SJCRH30 (cell line): Measurements from ENCODE around the gene TAS1R3. TPM values are rescaled to one million over a fixed set of nuclear protein-coding genes. Genes with fewer than 3 reads are reported as not detected.
"Not testable (repeated sequence)": the region's sequence is repeated elsewhere in the genome, so short reads cannot be mapped to it uniquely, and the experiment has no call there.

Experiments used
- DNase-seq, 2 experiments: peaks; one replicate each; pipeline ENCODE4 v3.0.0-alpha.2; 2015 to 2020
- H3K27ac ChIP-seq: fragments of 250-450 bp; sonication (Bioruptor Pico); 2 replicates; pipeline ENCODE4 v1.5.1; 2020; ENCODE audit warnings: mild to moderate bottlenecking, moderate library complexity
- H3K27me3 ChIP-seq: fragments of 250-450 bp; sonication (Bioruptor Pico); 2 replicates; pipeline ENCODE4 v1.5.1; 2020; ENCODE audit warnings: mild to moderate bottlenecking, moderate library complexity
- H3K36me3 ChIP-seq: fragments of 250-450 bp; sonication (Bioruptor Pico); 2 replicates; pipeline ENCODE4 v1.5.1; 2020; ENCODE audit warnings: mild to moderate bottlenecking, moderate library complexity
- H3K4me1 ChIP-seq: fragments of 250-450 bp; sonication (Bioruptor Pico); 2 replicates; pipeline ENCODE4 v1.5.1; 2020; ENCODE audit warnings: mild to moderate bottlenecking, moderate library complexity
- H3K4me3 ChIP-seq: fragments of 250-450 bp; sonication (Bioruptor Pico); 2 replicates; pipeline ENCODE4 v1.5.1; 2020; ENCODE audit warnings: mild to moderate bottlenecking, moderate library complexity
- H3K9me3 ChIP-seq: fragments of 250-450 bp; sonication (Bioruptor Pico); replicated peaks from 2 replicates; pipeline ENCODE4 v1.5.1; 2020; ENCODE audit warnings: mild to moderate bottlenecking, moderate library complexity
- total RNA-seq: library from RNA; depleted of rRNA; stranded (reverse); fragments of >200 nt; shearing (Covaris generic); gene quantifications from 2 replicates; pipeline ENCODE4 v1.2.3, GENCODE V29; 2014

The TAS1R3 gene
- total RNA-seq, 1 experiment from 2014 or later: 0.47 TPM

DNA sequence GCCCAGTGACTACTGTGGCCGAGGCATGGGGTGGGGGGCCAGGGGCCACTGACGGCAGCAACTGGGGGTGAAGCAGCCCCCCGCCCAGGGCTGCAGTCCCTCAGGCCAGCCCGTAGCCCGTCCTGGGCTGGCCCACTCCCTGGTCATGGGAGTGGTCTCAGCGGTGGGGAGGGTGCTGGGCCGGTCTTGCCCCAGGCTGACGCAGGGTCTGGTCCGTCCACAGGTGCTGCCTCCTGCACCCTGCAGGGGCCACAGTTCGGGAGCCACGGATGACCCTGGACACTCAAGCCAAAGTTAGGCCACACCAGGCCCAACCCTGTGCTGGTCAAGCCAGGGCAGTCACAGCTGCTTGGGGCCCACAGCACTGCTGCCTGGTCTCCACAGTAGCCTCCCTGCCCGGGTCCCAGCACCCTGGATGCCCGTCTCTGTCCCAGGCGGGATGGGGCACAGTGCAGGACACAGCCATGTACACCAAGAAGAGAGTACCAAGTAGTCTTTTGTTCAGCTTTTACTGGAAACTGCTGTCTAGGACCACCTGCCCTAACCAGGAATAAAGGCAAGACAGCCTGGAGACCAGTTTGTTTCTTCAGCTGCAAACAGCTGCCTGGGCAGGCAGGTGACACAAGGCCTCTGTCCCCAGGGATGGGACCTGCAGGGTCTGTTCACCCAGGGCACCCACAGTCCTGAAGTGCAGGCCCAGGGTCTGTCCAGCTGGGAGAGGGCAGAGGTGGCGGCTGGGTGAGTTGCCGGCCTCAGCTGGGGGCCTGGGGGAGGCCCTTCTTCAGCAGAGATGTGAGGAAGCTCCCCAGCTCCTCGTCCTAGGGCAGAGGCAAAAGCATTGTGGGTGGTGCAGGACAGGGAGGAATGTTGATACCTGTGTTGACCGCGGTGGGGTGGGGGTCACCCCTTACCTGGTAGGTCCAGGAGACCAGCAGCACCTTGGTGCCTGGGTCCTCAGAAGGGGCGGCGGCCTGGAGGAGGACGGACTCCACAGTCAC is 19.7 kb upstream of the TAS1R3 start:
- H3K27ac ChIP-seq: no peak overlapping the region
- H3K9me3 ChIP-seq: no peaks in the 10 kb centered on the region
- peaks cover 58% of the 10 kb centered on the region for H3K36me3 ChIP-seq
- H3K27me3 ChIP-seq: no peaks in the 10 kb centered on the region
- DNase-seq: no peak
- peaks cover 5% of the 10 kb centered on the region for H3K4me1 ChIP-seq
- H3K4me3 ChIP-seq: no peak overlapping the region

DNA sequence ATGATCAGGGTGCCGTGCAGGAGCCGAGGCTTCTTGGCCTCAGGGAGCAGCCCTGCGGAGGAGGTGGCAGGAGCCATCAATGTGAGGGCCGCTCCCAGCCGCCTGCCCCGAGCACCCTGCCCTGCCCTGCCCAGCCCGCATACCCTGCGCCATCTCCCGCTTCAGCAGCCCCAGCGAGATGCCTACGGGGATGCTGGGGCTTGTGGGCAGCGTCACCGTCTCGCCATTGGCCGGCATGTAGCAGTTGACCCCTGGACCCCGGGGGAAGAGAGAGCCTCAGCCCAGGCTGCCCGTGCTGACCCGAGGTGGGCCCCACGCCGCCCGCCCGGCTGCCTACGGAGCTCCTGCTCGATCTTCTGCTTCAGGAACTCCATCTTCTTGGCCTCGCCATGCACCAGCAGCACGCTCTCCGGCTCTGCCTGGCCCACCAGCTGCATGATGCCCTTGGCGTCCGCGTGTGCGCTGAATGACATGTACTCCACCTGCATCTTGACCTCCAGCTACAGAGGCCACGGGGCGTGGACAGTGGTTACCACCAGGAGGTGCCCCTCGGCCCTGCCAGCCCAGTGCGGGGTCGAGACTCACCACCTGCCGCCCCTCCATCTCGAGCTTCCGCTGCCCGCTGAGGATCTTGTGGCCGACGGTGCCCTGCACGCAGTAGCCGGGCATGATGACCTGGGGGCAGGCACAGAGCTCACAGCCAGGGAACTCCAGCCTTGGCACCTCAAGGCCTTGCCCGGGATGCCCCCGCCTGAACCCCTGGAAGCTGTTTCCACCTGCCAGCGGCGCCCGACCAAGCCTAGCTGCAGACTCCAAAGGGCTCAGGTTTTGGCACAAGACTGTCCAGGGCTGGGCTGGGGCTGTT is 18.4 kb upstream of the TAS1R3 start:
- DNase-seq: no peak
- Histone ChIP-seq H3K9me3 (no peaks in the 10 kb centered on the region), H3K27ac (no peak overlapping the region), H3K27me3 (no peaks in the 10 kb centered on the region), H3K4me3 (no peak overlapping the region), H3K4me1 (peaks cover 4% of the 10 kb centered on the region), H3K36me3 (peaks cover 70% of the 10 kb centered on the region)

DNA sequence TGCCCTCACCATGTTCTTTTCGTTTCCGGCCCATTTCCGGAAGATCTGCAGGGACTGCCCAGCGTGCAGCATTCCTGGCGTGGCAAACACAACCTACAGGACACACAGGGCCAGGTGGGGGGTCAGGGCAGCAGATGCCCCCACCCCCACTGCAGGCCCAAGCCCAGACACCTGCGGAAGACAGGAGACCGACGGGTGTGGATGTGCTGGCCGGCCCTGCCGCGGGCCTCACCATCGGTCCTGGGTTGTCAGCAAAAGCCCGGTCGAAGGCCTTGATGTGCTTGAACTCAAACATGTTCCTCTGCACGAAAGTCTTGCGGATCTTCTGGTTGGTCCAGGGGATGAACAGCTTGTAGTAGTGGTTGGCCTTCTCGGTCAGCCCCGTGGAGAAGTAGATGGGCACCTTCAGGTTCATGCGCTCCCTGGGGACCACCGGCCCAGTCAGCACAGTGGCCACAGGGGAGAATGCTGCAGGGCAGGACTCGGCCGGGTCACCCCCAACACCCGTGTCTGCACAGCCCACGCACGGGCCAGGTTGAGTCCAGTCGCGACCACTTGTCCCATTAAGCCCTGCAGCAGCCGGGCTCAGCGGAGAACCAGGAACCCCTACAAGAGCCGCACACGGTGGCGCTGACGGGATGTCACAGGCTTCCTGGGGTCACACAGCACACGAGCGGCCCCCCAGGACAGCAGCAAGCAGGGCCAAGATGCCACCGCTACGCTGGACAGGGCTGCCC is 17.4 kb upstream of the TAS1R3 start:
- no peak overlapping the region for H3K27ac ChIP-seq
- H3K36me3 ChIP-seq: peaks cover 78% of the 10 kb centered on the region
- H3K4me3 ChIP-seq: no peak overlapping the region
- H3K27me3 ChIP-seq: no peaks in the 10 kb centered on the region
- no peak for DNase-seq
- H3K9me3 ChIP-seq: no peaks in the 10 kb centered on the region
- peaks cover 14% of the 10 kb centered on the region for H3K4me1 ChIP-seq

DNA sequence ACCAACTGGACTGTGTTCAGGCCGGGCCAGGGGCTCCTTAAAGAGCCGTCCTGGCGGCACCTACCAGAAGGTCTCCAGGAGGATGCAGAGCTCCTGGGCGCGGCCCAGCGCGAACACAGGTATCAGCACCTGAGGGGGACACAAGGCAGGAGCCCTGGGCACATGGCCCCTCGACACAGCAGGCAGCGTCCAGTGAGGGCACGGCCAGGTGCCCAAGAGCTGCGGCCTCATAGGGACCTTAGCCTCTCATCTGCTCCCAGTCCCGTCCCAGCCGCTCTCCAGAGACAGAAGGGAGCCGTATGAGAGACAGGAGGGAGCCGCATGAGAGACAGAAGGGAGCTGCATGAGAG is 16.9 kb upstream of the TAS1R3 start:
- Histone ChIP-seq H3K9me3 (no peaks in the 10 kb centered on the region), H3K27ac (no peak overlapping the region), H3K4me1 (peaks cover 18% of the 10 kb centered on the region), H3K36me3 (peaks cover 84% of the 10 kb centered on the region), H3K27me3 (no peaks in the 10 kb centered on the region), H3K4me3 (no peak overlapping the region)
- no peak for DNase-seq

DNA sequence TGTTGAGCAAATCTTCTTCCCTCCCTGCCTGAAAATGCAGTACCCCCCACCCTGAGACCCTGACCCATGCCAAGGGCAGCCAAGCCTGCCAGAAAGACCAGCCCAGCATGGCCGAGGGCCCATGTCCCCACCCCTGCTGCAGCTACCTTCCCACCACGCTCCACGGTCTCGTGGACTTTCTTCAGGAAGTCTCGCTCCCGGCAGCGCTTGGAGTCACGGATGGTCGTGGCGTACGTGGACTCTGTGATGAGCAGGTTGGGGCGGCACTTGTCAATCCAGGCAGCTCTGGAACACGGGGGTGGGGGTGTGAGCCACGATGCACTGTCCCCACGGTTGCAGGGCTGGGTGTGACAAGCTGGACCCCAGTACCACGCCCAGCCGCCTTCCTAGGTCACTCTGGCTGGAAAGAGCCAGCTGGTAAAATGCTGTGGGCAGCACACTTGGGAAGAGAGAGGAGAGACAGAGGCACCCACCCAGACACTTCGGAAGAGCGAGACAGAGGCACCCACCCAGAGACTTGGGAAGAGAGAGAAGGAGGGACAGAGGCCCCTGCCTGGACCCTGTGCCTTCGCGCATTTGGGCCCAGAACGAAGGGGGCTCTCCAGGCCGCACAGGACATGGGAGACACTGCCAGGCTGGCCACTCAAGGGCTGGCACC is 16.3 kb upstream of the TAS1R3 start:
- no peak for DNase-seq
- H3K4me3 ChIP-seq: no peak overlapping the region
- no peaks in the 10 kb centered on the region for H3K9me3 ChIP-seq
- peaks cover 18% of the 10 kb centered on the region for H3K4me1 ChIP-seq
- H3K27me3 ChIP-seq: no peaks in the 10 kb centered on the region
- peaks cover 80% of the 10 kb centered on the region for H3K36me3 ChIP-seq
- H3K27ac ChIP-seq: no peak overlapping the region

DNA sequence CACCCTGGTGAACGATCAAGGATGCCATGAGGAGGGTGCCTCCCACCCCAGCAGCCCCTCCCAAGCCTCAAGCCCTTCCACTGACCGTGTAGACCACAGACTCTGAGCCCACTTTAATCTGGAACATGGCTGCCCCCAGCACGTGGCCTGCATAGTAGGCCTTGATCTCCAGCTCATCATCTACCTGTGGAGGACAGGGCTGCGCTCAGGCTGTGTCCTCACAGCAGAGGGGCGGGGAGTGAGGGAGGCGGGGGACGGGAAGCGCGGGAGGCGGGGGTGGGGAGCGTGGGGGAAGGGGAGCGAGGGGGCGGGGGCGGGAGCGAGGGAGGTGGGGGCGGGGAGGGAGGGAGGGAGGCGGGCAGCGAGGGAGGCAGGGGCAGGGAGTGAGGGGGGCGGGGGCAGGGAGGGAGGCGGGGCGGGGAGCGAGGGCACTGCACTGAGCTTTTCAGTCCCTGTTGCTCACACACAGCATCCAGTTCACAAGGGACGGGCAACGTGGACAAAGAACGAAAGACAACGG is 15.6 kb upstream of the TAS1R3 start:
- Histone ChIP-seq H3K36me3 (peaks cover 73% of the 10 kb centered on the region), H3K9me3 (no peaks in the 10 kb centered on the region), H3K4me3 (no peak overlapping the region), H3K27me3 (no peaks in the 10 kb centered on the region), H3K4me1 (peaks cover 18% of the 10 kb centered on the region), H3K27ac (no peak overlapping the region)
- DNase-seq: no peak

DNA sequence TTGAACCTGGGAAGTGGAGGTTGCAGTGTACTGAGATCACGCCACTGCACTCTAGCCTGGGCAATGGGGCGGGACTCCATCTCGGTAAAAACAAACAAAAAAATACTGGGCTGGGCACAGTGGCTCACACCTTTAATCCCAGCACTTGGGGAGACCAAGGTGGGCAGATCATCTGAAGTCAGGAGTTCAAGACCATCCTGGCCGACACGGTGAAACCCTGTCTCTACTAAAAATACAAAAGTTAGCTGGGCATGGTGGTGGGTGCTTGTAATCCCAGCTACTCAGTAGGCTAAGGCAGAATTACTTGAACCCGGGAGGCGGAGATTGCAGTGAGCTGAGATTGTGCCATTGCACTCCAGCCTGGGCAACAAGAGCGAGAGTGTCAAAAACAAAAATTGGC is 14.9 kb upstream of the TAS1R3 start:
- H3K27ac ChIP-seq, H3K27me3 ChIP-seq, DNase-seq, H3K4me3 ChIP-seq, H3K9me3 ChIP-seq: not testable (repeated sequence)
- Histone ChIP-seq H3K4me1 (peaks cover 18% of the 10 kb centered on the region), H3K36me3 (peaks cover 72% of the 10 kb centered on the region)

DNA sequence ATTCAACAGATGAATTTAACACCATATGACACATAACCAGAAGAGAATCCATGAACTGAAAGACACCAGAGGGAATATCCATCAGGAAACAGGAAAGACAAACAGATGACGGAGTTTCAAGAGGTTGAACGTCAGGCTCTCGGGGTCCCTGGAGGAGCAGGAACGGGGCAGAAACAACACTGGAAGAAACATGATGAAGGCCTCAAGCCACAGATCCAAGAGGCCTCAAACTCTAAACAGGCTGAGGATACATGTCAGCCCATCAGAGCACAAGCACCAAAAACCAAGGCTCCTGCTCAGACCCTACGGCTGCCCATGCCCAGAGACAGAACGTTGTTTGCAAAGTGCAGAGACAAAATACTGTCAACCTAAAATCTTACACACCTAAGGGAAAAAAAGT is 13.7 kb upstream of the TAS1R3 start:
- DNase-seq: no peak

DNA sequence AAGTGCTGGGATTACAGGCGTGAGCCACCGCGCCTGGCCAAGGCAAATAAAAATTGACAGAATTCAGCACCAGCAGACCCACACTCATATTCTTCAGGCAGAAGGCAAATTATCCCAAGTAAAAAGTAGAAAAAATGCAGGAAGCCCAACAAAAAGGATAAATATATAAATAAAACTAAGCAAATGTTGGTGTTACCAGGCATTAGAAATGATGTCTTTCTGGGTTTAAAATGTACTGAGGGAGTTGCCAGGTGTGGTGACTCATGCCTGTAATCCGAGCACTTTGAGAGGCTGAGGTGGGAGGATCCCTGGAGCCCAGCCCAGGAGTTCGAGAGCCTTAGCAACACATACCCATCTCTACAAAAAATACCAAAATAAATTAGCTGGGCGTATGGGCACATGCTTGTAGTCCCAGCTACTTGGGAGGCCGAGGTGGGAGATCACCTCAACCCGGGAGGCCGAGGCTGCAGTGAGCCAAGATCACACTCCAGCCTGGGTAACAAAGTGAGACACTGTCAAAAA is 12.9 kb upstream of the TAS1R3 start:
- no peak overlapping the region for H3K27ac ChIP-seq

More for the DNA sequence above, 13.7 kb upstream of the TAS1R3 start:
- no peak overlapping the region for H3K27ac ChIP-seq
- H3K9me3 ChIP-seq: no peaks in the 10 kb centered on the region
- no peaks in the 10 kb centered on the region for H3K27me3 ChIP-seq
- peaks cover 18% of the 10 kb centered on the region for H3K4me1 ChIP-seq
- H3K36me3 ChIP-seq: peaks cover 63% of the 10 kb centered on the region
- H3K4me3 ChIP-seq: no peak overlapping the region

DNA sequence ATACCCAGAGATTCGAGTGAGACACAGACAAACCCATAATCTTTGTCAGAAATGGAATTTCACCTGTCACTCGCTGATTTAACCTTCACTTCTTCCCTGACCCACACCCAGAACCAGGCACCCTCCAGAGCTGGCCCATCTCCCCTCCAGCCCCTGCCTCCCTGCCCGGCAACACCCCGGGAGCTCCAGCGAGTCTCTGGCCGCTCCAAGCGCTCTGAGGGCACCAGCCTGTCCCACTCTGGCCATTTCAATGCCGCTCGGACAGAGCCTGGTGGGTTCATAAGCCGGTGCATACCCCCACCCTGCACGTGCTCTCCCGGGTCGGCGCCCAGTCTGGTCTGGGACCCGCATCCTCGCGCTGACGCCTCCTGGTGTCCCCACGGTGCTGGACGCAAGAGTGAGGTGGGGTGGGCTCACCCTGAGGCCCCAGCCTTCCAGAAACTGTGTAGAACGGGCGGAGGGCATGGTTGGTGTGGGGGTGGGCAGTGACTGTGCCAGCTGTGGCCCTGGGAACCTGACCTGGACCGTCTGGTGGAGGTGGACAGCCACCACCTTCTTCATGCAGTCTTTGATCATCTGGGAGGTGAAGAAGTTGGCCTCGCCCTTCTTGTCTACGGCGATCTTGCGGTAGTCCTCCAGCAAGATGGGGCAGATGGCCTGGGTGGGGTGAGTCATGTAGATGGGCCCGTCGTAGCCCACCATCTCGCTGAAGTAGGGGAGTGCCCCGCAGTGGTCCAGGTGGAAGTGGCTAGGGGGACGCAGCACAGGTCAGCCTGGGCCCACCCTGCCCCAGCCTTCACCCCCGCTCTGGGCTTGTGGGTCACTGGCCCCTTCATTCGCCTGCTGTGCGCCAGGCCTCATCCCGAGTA is 12.1 kb upstream of the TAS1R3 start:
- peaks cover 18% of the 10 kb centered on the region for H3K4me1 ChIP-seq
- H3K27ac ChIP-seq: no peak overlapping the region
- no peak overlapping the region for H3K4me3 ChIP-seq
- H3K27me3 ChIP-seq: no peaks in the 10 kb centered on the region
- peaks cover 47% of the 10 kb centered on the region for H3K36me3 ChIP-seq
- no peaks in the 10 kb centered on the region for H3K9me3 ChIP-seq
- no peak for DNase-seq

More for the DNA sequence above, 12.9 kb upstream of the TAS1R3 start:
- H3K4me1 ChIP-seq: peaks cover 18% of the 10 kb centered on the region
- no peaks in the 10 kb centered on the region for H3K27me3 ChIP-seq
- no peaks in the 10 kb centered on the region for H3K9me3 ChIP-seq
- no peak overlapping the region for H3K4me3 ChIP-seq
- DNase-seq: peak; percentile 71 to 79
- peaks cover 55% of the 10 kb centered on the region for H3K36me3 ChIP-seq

DNA sequence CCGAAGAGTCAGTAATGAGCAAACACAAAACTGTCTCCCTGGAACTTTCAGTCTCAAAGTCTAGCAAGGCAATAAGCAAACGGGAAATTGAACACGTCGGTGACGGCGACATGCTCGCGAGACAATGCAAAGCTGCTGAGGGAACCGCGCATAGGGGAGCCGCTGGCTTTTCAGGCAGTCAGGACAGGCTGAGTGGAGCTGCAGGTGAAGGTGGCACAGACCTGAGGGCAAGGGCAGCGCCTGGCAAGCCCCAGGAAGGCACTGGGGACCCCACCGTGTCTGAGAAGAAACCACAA is 11.5 kb upstream of the TAS1R3 start:
- Histone ChIP-seq H3K4me1 (peaks cover 18% of the 10 kb centered on the region), H3K4me3 (no peak overlapping the region), H3K36me3 (peaks cover 41% of the 10 kb centered on the region), H3K27ac (no peak overlapping the region), H3K9me3 (no peaks in the 10 kb centered on the region), H3K27me3 (no peaks in the 10 kb centered on the region)
- DNase-seq: no peak

DNA sequence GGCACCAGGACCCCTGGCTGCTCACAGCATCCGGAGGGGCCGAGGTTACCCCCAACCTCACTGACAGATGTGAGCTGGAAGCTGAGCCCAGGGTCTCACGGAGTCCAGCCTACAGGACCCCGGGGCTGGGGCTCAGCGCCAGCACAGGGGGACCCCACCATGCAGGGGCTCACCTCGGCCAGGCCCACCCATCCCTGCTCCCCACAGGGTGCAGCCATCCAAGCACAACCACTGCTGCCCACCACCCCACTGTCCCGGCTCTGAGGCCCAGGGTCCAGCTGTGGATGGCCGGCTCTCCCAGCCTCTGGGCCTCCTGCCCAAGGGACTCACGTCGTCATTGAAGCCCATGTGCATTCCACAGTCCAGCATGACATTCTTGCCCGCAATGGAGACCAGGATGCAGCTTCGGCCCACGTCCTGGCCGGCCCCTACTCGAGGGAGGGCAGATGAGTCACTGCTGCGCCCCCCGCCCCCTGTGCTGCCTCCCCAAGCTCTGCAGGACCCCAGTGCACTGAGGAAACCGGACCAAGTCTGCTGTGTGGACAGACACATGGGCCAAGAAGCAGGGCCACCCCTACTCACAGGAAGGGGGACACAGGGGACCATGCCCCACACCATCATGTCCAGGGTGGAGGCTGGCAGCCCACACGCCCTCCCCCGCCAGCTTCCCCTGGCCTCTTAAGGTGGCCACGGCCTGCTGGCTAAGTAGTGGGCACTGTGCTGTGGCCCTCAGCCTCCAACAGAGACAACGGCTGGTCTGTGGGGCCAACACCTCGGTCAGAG is 10.2 kb upstream of the TAS1R3 start:
- H3K27me3 ChIP-seq: no peaks in the 10 kb centered on the region
- no peak overlapping the region for H3K27ac ChIP-seq
- no peaks in the 10 kb centered on the region for H3K9me3 ChIP-seq
- H3K4me3 ChIP-seq: no peak overlapping the region
- peaks cover 24% of the 10 kb centered on the region for H3K4me1 ChIP-seq
- H3K36me3 ChIP-seq: peaks cover 32% of the 10 kb centered on the region
- no peak for DNase-seq

DNA sequence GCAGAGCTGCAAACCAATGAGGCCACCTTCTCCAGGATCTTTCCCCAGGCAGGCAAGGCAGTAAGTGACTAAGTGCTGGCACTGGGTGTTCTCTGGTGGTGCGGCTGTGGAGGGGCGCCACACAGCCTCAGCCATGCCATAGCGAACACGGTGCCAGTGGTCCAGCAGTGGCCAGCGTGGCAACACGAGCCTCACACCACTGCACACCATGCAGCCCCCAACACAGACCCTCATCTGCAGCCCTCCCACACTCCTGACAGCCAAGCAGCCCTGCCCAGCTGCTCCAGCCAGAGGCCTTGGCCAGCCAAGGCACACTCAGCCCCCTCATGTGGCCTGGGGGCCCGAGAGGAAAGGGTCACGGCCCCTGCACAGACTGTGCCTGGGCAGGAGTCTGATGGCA is 9.6 kb upstream of the TAS1R3 start:
- H3K36me3 ChIP-seq: peaks cover 26% of the 10 kb centered on the region
- no peak overlapping the region for H3K4me3 ChIP-seq

More for the DNA sequence above, 9.6 kb upstream of the TAS1R3 start:
- DNase-seq: no peak
- no peaks in the 10 kb centered on the region for H3K27me3 ChIP-seq
- H3K9me3 ChIP-seq: no peaks in the 10 kb centered on the region
- H3K4me1 ChIP-seq: peaks cover 24% of the 10 kb centered on the region
- no peak overlapping the region for H3K27ac ChIP-seq
